SK-N-MC (cell line): ENCODE results near the gene SAMD9.

ENCODE experiments used
- EZH2 ChIP-seq: fragments of 200-600 bp; sonication (generic); IDR thresholded peaks from one replicate; pipeline ENCODE4 v1.6.1; 2017; ENCODE audit warnings: antibody characterized with exemption
- POLR2AphosphoS5 ChIP-seq: IDR thresholded peaks from 2 replicates; pipeline ENCODE4 v1.6.1; 2012; ENCODE audit warnings: mild to moderate bottlenecking, low read depth, low read length, borderline replicate concordance

DNA sequence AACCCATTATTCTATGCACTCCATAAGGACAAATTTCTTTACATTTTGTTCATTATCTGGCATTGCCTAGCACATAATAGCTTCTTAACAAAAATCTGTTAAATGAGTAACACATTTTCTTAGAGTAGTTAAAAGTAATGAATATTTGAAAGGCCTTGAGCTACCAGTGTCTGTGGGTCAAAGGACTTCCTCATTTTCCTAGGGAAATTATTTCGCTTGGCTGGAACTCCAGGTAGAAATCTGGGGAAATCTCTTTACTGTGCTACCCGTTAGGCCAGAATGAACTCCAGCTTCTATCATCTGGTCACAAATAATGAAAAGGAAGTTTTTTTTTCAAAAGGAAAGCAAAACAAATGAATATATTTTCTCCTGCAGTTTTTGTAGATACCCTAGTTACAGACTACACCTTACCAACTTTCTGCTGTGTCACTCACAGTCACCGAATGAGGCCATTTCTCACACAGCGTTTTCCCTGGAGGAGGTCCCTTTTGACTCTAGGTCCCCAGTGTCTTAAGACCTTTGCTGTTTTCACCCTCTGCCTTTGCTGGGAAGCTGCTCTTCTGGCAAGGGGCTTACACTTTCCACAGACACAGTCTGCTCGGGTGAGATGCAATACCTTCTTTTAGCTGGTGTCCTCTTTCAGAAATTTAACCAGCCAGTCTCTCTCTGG lies 28.8 kb upstream of the SAMD9 start:
- TF ChIP-seq EZH2 (no peak), POLR2AphosphoS5 (no peak)
